GM21786 (cell line): ENCODE data around the gene ADAP1.
"Not testable (repeated sequence)": the region's sequence is repeated elsewhere in the genome, so short reads cannot be mapped to it uniquely, and the experiment has no call there.

ENCODE experiments used
- ATAC-seq: cut with Tn5 transposase; IDR thresholded peaks from one replicate; pipeline ENCODE4 v1.9.1; 2021; ENCODE audit not compliant: unreplicated experiment

ADAP1 gene

DNA sequence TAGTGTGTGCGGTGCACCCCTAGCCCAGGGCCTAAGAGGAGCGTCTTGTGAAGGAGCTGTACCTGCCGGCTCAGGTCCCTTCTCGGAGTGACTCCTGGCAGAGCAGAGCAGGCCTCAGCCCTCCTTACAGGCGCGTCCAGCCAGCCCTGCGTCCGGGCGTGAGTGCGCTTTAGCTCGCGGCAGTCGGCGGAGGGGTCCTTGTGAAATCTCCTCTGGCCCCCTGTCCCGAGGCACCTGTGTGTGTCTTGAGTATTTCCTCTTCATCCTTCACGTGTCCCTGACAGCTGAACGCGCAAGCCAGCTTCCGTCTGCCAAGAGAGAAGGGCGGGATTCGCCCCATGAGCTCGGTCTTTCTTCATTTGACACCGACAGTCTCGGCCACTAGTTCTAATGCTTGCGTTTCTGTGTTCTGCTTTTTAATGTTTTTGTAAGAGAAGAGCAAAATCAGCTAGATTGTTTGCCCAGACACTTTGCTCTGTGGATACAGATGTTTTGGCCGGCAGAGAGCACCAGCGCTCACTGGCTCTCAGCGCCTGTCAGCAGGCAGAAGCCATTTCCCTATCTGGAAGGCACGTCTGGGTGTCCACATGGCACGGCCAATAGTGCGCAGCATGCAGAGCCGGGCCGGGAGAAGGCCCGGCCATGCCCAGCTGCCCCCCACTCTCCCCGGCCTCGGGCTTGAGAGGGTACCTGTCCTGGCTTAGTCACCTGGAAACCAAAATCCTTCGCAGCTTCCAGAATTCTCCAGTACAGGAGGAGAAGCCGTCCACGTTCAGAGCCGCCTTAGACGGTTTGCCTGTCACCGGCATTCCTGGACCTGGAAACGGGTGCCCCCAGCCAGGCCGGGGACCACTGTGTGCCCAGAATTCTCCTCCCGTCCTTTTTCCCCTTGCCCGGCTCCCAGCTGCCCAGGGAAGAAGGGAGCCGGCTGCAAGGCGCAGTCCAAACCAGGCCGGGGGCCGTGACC, 71.1 kb downstream of the ADAP1 start:
- ATAC-seq, result no peak

DNA sequence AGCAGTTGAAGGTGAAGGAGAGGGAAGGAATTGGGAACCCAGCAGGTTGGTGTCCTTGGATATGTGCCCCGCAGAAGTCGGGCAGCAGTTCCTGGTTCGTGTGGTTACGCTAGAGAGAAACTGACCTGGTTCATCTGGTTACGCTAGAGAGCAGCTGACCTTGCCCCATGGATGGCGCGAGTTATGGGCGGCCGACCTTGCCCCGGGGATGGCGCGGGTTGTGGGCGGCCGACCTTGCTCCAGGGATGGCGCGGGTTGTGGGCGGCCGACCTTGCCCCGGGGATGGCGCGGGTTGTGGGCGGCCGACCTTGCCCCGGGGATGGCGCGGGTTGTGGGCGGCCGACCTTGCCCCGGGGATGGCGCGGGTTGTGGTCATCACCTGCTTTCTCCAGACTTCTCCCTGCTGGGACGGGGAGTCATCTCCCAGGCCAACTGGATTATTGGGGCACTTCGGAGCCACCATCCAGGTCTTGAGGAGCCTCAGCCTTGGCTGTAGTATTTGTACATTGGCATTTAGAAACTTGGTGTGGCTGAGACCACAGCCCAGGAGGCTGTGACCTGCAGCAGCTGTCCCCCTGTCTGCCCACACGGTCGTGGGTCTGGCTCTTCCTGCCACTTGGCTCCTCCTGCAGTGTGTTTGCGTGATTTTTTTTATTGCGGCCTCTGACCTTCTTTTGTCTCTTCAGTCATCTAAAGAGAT, 72.0 kb downstream of the ADAP1 start:
- ATAC-seq, result no peak

DNA sequence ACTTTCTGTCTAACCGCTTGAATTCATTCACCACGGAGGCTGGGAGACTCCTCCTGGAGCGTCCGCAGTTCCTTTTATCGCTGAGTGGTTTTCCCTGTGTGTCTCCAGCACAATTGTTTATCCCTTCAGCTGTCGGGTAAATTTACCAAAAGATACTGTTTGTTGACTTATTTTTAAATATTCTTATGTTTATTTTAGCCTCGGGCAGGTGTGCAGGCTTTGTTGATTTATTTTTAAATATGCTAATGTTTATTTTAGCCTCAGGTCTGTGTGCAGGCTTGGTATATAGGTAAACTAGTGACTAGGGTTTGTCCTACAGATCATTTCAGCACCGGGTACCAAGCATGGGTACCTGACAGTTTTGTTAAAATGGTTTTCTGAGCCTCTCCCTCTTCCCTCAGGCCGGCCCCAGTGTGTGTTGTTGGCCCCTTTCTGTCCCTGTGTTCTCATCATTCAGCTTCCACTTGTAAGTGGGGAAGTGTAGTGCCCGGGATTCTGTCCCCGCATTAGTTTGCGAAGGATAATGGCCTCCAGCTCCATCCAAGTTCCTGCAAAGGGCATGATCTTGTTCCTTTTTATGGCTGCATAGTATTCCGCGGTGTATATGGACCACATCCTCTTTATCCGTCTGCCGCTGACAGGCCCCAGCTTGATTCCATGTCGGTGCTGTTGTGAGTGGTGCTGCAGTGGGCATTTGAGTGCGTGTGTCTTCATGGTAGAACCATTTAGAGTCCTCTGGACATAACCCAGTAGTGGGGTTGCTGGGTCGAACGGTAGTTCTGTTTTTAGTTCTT, 72.8 kb downstream of the ADAP1 start:
- ATAC-seq, result no peak

DNA sequence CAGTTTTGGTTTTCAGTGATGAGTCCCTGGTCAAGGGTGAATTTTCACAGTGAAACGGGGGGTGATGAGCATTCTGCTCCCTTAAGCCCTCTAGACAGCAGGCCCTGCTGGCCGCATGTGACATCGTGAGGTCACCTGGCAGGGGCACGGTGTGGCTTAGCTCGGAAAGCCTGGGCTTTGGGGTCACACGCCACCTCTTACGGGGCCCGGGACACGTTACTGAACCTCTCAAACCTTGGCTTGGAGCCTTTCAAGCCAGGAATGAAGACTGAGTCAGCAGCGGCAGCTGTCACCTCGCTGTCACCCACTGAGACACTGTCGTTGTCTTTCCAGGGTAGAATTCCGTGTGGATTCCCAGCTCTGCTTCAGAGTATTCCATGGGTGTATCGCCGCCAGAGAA, 74.0 kb downstream of the ADAP1 start:
- ATAC-seq, result no peak

DNA sequence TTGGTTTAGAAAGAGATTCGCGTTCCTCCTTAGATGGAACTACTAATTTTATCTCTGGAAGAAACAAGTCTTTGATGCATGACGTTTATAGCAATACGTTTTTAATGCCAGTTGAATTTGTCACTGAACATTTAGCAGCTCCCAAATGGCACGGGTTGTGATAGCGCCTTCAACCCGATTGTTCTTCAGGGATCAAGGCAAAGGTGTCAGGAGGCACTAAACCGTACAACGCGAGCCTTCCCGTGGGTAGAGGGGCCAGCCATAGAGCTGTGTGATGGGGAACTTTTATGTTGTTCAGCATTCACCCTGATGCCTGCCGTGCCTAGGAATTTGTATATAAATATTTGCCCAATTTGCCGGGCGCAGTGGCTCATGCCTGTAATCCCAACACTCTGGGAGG, 74.8 kb downstream of the ADAP1 start:
- ATAC-seq, result no peak

DNA sequence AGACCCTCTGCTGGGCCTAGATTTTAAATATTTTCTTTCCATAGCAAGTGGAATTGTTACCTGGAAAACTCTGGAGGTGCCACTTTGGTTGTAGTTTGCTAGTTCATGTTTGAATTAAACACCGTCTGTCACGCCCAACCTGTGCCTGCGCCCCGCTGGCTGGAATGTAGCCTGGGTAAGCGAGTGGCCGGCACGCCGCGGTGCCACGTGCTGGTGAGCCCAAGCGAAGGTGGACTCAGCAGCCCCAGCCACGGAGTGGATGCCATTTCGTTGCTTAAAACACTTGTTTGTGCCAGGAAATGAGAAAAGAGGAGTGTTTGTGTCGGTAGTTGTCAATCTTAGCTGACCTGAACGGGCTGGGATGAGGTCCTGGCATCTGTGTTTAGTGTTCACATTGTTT, 75.4 kb downstream of the ADAP1 start:
- no peak for ATAC-seq

DNA sequence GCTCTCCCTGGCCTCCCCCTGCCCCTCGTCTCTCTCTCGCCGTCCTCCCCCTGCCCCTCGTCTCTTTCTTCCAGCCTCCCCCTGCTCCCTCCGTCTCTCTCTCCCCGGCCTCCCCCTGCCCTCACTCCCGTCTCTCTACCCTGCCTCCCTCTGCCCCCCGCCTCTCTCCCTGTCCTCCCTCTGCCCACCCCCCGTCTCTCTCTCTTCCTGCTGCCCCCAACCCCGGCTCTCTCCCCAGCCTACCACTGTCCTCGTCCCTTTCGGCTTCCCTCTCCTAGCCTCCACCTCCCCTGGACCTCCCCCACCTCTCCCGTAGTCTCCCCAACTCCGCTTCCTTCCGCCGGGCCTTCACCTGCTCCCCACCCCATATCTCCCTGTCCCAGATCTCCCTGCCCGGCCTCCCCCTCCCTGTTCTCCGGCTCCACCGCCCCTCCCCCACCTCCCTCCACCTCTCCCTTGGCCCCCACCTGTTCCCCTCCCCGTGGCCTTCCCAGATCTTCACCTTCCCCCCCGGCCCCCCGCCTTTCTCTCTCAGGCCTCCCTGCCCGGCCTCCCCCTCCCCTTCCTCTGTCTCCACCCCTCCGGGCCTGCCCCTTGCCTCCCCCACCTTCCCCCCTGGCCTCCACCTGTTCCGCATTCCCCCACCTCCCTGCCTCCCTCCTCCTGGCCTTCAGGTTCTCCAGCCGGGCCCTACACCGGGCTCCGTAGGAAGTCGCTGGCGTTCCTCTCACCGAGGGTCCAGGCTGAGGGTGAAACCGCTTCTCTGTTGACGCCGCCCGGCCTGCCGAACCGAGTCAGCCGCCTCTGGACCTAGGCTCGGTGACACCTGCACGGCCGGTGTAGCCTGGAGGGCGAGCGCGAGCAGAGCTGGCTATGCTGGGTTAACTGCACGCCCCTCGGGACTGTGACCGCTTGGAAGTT, 76.9 kb downstream of the ADAP1 start:
- no peak for ATAC-seq

DNA sequence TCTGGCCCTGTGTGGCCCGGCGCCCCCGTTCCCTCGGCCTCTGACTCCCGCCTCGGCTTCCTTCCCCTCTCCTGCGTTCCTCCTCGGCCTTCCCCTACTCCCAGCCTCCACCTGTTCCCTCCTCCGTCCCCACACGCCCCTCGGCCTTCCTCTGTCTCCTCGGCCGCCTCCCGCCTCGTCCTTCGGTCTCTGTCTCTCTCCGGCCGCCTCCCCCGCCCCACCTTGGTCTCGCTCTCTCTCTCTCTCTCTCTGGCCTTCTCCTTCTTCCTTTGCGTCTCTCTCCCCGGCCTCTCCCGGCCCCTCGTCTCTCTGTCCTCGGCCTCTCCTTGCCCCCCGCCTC, 77.5 kb downstream of the ADAP1 start:
- ATAC-seq, result peak; percentile 17

DNA sequence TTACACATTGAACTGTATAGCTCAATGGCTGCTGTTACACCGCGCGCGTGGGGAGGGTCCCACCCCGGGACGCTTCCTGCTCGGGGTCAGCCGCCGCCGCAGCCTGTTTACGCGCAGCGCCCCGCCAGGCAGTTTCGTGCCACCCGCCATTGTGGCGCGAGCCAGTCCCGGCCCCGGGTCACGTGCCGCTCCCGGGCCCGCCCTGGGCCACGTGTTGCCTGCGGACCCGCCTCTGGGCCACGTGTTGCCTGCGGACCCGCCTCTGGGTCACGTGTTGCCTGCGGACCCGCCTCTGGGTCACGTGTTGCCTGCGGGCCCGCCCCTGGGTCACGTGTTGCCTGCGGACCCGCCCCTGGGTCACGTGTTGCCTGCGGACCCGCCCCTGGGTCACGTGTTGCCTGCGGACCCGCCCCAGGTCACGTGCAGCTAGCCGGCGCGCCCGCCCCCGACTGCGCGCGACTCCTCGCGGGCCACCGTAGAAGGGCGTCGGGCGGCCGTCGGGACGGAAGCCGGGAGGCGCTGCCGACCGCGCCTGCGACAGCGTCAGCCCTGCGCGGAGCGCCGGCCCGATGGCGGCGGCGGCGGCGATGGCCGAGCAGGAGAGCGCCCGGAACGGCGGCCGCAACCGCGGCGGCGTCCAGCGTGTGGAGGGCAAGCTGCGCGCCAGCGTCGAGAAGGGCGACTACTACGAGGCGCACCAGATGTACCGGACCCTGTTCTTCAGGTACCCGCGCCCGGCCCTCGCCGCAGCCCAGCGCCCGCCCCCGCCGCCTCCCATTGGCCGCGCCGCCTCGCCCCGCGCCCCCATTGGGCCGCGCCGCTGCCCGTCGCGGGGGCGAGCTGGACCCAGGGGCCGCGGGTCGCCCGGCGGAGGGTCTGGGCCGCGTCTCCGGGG, 78.2 kb downstream of the ADAP1 start, which contains the start of gene GET4:
Gene GET4 (plus strand): TSS at position 478 of the 895 bp plus-strand sequence. CDS start 92 bp downstream, at position 570.
- peak; percentile 65 for ATAC-seq

DNA sequence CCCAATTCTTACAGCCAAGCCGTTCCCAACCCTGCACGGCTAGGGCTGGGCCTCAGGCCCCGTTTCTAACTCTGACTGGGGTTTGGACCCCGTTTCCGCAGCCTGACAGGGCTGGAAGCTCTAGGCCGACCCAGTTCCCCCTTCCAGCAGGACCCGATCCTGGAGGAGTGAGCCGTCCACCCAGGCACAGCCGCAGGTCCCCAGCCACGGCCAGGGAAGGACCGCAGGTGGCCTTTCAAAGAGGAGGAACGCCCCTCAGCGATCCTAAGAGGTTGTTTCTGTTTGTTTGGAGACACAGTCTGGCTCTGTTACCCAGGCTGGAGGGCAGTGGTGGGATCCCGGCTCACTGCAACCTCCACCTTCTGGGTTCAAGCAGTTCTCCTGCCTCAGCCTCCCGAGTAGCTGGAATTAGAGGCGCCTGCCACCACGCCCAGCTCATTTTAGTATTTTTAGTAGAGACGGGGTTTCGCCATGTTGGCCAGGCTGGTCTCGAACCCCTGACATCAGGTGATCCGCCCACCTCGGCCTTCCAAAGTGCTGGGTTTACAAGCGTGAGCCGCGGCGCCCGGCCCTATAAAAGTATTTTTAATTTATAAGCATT, 78.9 kb downstream of the ADAP1 start:
- no peak for ATAC-seq

DNA sequence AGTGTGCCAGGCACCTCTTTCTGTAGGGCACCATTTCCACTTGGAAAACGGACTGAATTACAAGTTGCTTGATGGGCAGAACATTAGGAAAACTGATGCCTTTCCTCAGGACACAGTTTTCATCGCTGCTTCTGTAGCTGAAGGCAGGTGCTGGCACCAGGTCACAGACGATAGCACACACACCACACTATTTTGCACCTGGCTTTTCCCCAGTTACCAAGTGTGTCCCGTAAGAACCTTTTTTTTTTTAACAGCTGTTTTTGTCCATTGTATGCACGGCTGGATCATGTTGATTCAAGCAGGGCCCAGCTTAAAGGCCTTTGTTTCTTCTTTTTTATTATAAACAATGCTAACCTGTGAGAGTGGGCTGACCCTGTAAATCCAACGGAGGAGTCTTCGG, 79.4 kb downstream of the ADAP1 start:
- ATAC-seq, result no peak

DNA sequence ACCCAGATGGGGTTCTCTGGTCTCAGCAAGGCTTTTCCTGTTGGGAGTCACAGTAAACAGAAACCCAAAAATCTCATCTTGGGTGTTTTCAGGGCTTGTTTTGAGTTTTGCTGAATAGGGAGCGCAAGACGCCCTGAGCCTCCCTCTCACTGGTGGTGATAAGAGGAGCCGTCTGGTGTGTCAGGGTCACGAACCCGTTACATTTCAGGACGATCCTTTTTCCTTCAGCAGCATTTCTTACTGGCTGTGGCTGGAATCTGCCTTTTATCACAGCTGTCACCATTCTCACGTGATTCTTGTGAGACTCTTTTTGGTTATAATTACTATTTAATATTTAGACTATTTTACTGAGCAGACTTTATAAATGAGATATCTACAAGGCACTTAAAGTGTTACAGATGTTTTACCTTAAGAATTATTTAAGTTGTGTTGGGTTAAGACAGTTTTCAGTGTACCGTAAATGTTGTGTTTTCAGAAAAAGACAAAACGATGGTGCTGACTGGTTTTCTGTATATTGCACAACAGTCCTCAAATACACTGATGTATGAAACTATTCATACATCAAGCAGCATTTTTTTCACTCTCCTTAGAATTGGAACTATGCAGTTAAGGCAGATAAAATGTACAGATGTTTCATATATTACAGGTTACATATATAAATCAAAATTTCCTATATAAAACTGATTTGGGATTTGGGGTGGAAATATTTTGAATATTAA, 80.3 kb downstream of the ADAP1 start:
- ATAC-seq, result no peak

DNA sequence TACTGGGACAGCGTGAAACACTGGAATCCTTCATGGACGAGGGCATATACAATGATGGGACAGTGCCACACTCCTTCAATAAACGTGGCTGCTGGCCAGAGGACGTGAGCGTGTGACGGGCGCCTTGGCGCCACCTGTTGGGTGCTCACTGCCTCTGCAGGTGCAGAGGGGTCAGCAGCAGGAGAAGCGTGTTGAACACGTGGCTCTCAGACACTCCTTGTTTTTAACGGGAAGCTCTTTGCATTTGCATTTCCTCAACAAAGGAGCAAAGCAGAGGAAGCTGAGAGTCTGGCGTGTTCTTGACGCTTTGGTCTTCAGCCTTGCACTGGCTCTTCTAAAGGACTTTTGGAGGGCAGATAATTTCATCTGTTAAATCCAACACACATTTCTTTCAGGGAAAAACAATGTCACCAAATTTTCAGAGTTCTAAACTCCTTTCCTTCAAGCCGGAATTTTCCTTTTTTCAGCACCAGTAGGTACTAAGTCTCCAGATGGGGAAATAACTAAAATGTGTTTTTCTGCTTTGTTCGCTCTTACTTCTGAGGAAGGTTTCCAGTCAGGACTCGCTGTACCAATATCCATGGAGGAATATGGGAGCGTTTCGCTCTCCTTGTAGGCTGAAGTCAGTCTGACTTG, 81.0 kb downstream of the ADAP1 start:
- ATAC-seq, result peak; percentile 26

DNA sequence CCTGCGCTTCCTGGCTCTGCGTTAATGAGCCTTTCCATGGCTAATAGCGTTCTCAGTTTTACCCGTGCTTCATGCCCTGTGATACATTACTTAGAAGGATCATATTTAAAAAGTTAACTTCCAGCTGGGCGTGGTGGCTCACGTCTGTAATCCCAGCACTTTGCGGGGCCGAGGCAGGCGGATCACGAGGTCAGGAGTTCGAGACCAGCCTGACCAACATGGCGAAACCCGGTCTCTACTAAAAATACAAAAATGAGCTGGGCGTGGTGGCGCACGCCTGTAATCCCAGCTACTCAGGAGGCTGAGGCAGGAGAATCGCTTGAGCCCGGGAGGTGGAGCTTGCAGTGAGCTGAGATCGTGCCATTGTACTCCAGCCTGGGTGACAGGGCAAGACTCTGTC, 81.8 kb downstream of the ADAP1 start:
- ATAC-seq, result not testable (repeated sequence)

DNA sequence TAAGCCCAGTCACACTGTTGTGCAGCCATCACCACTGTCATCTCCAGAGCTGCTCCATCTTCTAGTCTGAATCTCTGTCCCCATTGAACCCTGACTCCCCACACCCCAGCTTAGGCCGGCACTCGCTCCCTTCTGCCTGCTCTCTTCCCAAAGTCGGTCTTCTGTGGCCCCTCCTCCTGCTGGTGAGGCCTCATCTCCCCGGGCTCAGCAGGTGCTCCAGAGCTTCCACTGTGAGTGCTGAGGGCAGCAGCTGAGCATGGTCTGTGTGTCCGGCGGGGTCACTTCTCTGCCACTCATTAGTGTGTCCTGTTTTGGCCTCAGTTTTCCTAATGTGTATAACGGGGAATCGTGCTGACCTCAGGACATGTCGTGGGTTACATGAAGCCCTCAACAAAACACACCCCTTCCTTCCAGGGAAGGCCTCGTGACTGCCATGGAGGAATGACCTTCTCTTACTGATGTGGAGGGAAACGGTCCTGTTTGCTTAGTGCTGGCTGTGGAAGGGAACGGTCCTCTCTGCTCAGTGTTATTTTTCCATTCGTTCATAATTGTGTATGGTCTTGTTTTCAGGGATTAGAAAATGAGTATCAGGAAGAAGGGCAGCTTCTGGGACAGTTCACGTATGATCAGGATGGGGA, 82.5 kb downstream of the ADAP1 start:
- ATAC-seq, result no peak

DNA sequence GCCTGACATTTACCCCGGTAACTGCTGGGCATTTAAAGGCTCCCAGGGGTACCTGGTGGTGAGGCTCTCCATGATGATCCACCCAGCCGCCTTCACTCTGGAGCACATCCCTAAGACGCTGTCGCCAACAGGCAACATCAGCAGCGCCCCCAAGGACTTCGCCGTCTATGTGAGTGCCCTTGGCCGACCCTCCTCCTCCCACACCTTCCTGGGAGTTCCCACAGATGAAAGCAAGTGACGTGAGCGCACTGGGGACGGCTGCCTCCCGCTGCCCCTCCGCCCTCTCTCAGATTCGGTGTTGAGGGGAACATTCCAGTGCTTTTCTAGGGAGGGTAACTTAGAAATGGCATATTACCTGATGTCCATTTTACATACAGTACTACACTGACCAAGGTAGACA, 85.1 kb downstream of the ADAP1 start:
- ATAC-seq, result no peak

DNA sequence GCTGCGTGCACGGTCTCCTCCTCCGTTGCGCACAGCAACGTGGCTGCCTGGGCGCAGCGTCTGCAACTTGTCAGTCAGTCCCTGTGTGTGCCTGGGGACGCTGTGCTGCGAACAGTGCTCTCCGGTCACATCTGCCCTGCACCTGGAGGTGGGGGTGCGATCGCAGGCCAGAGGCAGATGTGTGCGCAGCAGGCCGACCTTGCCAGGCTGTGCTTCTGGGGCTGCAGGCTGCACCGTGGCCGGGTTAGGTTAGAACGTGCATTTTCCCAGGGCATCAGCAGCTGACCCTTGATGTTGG, 86.3 kb downstream of the ADAP1 start:
- no peak for ATAC-seq
